ENCODE measurements around the gene KDM6B.

Gene KDM6B

GRCh38 chr17:7824021-7824924 lies 9.7 kb upstream of the KDM6B start:
- FAIRE-seq: no peak

GRCh38 chr17:7825206-7825990 lies 8.6 kb upstream of the KDM6B start:
- FAIRE-seq: no peak

GRCh38 chr17:7830616-7831015 lies 3.4 kb upstream of the KDM6B start:
- no peak for FAIRE-seq

DNA sequence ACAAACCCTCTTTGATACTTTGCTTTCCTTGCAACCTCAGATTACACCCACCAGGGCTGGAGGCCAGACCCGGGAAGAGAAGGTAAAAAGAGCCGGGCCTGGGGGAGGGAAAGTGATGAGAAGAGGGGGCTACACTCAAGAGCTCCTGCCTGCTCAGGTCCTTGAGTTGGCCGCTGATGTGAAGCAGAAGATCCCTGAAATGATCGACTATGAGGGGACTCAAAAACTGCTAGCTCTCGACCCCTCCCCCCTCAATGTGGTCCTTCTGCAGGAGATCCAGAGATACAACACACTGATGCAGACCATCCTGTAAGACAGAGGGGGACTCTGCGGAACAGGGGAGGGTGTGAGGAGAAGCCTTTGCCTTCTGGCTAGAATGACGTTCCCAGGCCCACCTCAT lies 2.8 kb upstream of the KDM6B start:
- no peak for FAIRE-seq

- FAIRE-seq: no peak
Observed at GRCh38 chr17:7832431-7832830, 1.6 kb upstream of the KDM6B start.

DNA sequence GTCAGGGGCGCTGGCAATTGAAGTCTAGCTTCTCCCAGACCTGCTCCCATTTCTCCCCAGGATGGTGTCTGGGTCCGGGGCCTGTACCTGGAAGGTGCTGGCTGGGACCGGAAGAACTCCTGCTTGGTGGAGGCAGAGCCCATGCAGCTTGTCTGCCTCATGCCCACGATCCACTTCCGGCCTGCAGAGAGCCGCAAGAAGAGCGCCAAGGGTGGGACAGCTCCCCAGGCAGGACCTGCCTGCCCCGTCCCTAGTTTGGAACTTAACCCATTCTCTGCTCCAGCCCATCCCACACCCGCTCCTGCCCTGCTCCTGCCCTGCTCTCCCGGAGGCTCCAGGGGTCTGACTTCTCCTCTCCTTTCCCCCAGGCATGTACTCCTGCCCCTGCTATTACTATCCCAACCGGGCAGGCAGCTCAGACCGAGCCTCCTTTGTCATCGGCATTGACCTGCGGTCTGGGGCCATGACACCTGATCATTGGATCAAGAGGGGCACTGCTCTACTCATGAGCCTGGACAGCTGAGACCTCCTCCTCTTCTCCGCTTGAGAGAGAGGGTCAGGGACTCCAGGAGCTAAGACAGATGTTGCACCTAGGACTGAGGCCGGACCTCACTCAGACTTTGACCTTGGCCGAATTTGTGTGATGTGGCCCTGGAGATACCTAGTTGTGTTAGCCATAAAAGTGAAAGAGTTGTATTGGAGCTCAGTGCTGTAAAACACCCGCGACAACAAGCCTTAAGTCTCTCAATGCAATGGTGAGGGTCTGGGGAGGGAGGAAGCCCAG lies 814 bp upstream of the KDM6B start:
- no peak for FAIRE-seq

DNA sequence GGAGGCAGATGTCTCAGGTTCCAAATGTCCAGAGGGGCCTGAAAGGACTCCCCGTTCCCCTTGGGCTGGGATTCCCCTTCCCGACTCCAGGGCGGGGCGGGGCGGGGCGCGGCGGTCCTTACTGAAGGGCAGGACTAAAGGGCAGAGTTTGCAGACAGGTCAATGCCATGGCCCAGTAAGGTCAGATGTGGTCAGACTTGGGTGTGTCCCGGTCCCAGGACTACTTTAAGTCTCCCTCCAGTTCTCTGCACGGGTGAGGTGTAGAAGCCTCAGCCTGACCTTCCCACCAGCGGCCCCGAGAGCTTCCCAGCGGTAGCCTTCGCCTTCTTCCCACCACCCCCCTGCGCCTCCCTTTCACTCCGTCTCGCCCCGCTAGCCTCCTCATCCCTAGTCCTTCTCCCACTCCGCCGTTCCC lies 532 bp downstream of the KDM6B start:
- FAIRE-seq: no peak

GRCh38 chr17:7834957-7835813 lies 1.2 kb downstream of the KDM6B start:
- peak; percentile 77 for FAIRE-seq

GRCh38 chr17:7835814-7836595 lies 2.0 kb downstream of the KDM6B start:
- FAIRE-seq: no peak

DNA sequence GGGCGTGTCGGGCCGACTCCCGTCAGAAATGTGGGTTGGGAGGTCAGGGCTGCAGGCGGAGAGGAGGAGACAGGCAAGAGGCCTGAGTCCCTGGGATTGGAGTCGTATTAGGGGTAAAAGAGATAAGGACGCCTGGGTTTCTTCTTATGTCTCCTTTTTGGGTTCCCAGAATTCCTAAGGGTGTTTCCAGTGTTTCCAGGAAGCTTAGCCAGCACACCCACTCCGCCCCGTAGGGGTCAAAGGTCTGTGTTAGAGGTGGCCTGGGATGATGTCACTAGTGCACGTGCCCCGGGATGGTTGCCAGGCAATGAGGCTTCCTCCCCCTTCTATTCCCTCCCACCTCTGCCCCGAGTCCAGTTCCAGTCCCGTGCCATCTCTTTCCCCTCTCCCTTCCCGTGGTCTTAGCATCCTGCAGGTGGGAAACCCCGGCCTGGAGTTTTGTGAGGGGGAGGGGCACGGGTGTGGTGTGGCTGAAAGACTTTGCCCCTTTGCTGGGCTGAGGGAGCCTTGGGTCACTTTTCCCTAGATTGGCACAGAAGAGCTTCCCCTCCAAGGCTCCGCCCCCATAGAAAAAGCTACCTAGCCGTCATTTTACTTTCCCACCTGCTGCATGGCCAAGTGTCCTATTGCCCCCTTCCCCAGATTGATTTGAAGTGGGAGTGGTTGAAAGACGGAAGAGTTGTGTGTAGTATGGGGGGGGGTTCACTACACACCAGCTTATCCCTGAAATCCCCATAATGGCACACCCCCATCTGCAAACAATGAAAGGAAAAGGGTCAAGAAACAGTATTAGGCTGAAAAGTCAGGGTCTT lies 2.8 kb downstream of the KDM6B start:
- peak; percentile 46 for FAIRE-seq

- no peak for FAIRE-seq
Observed at GRCh38 chr17:7837408-7838088, 3.5 kb downstream of the KDM6B start.

DNA sequence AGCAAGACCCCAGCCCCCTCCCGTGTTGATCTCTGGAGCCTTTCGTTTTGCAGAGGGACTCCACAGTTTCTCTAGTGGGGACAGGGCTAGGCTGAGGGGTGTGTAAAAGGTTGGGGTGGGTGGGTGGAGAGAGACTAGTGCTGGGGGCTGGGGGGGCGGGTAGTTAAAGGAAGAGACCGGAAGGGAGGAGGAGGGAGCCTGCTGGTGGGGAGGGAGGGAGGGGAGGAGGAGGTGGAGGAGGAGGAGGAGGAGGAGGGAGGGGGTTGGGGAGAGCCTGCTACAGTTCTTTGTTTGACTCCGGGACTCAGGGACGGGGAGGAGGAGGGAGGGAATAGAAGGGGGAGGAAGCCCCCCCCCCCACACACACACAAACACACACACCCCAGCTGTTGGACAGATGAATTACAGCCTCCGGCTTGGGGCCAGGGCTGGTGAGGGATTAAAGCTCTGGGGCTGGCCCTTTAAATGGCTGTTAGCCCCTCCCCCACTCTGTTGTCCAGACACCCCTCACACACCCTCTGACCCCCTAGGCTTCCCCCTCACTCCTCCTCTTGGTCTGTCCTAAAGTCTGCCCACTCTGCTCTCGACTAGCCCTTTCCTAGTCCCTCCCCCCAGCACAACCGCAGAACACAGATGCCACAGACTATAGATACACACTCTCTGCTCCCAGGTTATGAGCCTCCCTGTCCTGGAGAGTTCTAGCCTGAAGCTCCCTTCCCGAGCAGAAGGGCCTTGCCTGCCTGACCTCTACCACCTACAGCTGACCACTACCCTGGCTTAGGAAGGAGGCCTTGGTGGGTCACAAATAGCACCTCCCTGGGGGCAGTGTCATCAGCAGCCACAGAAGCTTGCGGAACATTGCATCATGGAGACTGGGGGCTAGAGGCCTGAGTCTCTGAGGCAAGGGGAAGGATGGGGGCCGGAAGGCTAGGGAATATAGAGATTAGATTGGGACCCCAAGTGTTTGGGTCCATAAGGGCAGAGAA lies 4.4 kb downstream of the KDM6B start:
- no peak for FAIRE-seq

- no peak for FAIRE-seq
Observed at GRCh38 chr17:7839190-7839875, 5.3 kb downstream of the KDM6B start.

DNA sequence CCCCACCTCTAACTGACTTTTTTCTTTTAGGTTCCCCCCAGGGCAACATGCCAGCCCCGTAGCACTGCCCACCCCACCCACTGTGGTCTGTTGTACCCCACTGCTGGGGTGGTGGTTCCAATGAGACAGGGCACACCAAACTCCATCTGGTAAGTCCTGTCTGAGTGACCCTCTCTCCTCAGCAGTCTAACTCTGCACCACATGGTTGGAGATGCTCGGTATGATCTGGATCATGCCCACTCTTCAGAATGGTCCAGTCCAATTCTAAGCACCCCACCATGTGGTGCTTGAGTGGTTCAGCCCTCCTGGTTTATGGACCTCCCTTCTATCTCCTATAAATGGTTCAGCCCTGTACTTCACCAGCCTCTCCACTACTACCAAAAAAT lies 5.9 kb downstream of the KDM6B start:
- FAIRE-seq: peak; percentile 85

DNA sequence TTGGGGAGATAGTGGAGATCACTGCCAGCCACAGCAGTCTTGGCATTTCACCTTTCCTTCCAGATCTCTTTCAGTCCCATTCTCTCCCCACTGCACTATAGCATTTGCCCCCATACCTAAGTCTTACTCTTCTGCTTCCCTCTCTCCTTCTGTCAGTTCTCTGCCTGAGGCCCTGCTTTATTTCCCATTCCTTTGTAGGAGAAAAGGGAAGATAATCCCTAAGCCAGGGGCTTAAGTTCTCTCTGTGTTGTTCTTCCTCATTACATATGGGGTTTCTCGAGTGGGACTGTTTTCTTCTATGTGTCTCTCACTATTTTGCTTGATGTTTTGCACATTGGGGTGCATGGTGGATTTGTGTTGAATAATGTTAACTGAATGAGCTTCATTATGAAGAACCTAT lies 6.4 kb downstream of the KDM6B start:
- no peak for FAIRE-seq

GRCh38 chr17:7840875-7841274 lies 6.9 kb downstream of the KDM6B start:
- FAIRE-seq: no peak

DNA sequence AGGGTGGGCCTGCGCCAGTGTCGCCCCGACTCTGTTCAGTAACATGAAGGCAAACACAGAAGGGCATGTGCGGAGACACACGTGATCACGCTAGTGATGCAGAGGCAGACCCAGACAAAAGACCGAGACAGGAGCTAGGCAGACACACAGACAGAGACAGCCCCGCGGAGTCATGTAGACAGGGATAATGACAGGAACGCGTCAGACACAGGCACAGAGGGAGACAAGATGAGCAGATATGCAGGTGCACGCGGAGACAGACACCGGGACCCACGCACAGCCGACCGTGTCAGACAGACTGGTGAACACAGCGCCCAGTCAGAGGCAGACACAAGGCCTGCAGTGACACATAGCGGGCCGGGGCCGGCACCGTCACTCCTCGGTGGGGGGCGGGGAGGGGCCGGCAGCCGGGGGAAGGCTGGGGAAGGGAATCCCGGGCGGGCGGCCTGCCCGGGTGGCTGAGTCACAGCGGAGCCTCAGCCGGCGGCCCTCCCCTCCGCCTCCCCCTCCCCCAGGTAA lies 7.4 kb downstream of the KDM6B start:
- FAIRE-seq: no peak

- no peak for FAIRE-seq
Observed at GRCh38 chr17:7841915-7842379, 7.9 kb downstream of the KDM6B start.
